Measurements from ENCODE around the gene COL8A2.

COL8A2 gene

GRCh38 chr1:36098650-36099365 is 26.2 kb downstream of the COL8A2 start:
- in situ Hi-C loops (cut with HindIII; ENCODE audit: low pct_ligation_motif_present, low pct_unique_long_range_greater_than_20kb, low sequenced_read_pairs) = no loop called here
- no peak for DNase-seq

- DNase-seq = no peak
- in situ Hi-C loops (cut with HindIII; ENCODE audit: low pct_ligation_motif_present, low pct_unique_long_range_greater_than_20kb, low sequenced_read_pairs) = no loop called here
Measured at GRCh38 chr1:36097693-36098585, 27.1 kb downstream of the COL8A2 start.

- DNase-seq = peak; percentile 37
- in situ Hi-C loops (cut with HindIII; ENCODE audit: low pct_ligation_motif_present, low pct_unique_long_range_greater_than_20kb, low sequenced_read_pairs) = no loop called here
Measured at GRCh38 chr1:36096500-36097432, 28.3 kb downstream of the COL8A2 start.

GRCh38 chr1:36095760-36096405 is 29.1 kb downstream of the COL8A2 start:
- in situ Hi-C loops (cut with HindIII; ENCODE audit: low pct_ligation_motif_present, low pct_unique_long_range_greater_than_20kb, low sequenced_read_pairs) = no loop called here
- DNase-seq = no peak

- in situ Hi-C loops (cut with HindIII; ENCODE audit: low pct_ligation_motif_present, low pct_unique_long_range_greater_than_20kb, low sequenced_read_pairs) = no loop called here
Measured at GRCh38 chr1:36094621-36095061, 30.4 kb downstream of the COL8A2 start.

GRCh38 chr1:36093929-36094328 is 31.1 kb downstream of the COL8A2 start:
- no peak for DNase-seq
- in situ Hi-C loops (cut with HindIII; ENCODE audit: low pct_ligation_motif_present, low pct_unique_long_range_greater_than_20kb, low sequenced_read_pairs) = no loop called here

More at GRCh38 chr1:36094621-36095061, 30.4 kb downstream of the COL8A2 start:
- DNase-seq = no peak

- in situ Hi-C loops (cut with HindIII; ENCODE audit: low pct_ligation_motif_present, low pct_unique_long_range_greater_than_20kb, low sequenced_read_pairs) = no loop called here
- DNase-seq = no peak
Measured at GRCh38 chr1:36093226-36093625, 31.8 kb downstream of the COL8A2 start.

- no peak for DNase-seq
- in situ Hi-C loops (cut with HindIII; ENCODE audit: low pct_ligation_motif_present, low pct_unique_long_range_greater_than_20kb, low sequenced_read_pairs) = no loop called here
Measured at GRCh38 chr1:36092798-36093185, 32.2 kb downstream of the COL8A2 start.

GRCh38 chr1:36092166-36092797 is 32.7 kb downstream of the COL8A2 start:
- in situ Hi-C loops (cut with HindIII; ENCODE audit: low pct_ligation_motif_present, low pct_unique_long_range_greater_than_20kb, low sequenced_read_pairs) = no loop called here
- DNase-seq = no peak

GRCh38 chr1:36091698-36092097 is 33.3 kb downstream of the COL8A2 start:
- DNase-seq = no peak
- in situ Hi-C loops (cut with HindIII; ENCODE audit: low pct_ligation_motif_present, low pct_unique_long_range_greater_than_20kb, low sequenced_read_pairs) = no loop called here

- in situ Hi-C loops (cut with HindIII; ENCODE audit: low pct_ligation_motif_present, low pct_unique_long_range_greater_than_20kb, low sequenced_read_pairs) = no loop called here
- no peak for DNase-seq
Measured at GRCh38 chr1:36091141-36091540, 33.9 kb downstream of the COL8A2 start.

GRCh38 chr1:36089393-36090121 is 35.5 kb downstream of the COL8A2 start:
- peak; percentile 70 for DNase-seq
- in situ Hi-C loops (cut with HindIII; ENCODE audit: low pct_ligation_motif_present, low pct_unique_long_range_greater_than_20kb, low sequenced_read_pairs) = no loop called here

- in situ Hi-C loops (cut with HindIII; ENCODE audit: low pct_ligation_motif_present, low pct_unique_long_range_greater_than_20kb, low sequenced_read_pairs) = no loop called here
- peak; percentile 87 for DNase-seq
Measured at GRCh38 chr1:36088577-36089392, 36.2 kb downstream of the COL8A2 start, which contains the start of gene ADPRS. Gene ADPRS (plus strand): TSS chr1:36088892. CDS start chr1:36088905, 13 bp downstream.

GRCh38 chr1:36088265-36088576 is 36.8 kb downstream of the COL8A2 start:
- in situ Hi-C loops (cut with HindIII; ENCODE audit: low pct_ligation_motif_present, low pct_unique_long_range_greater_than_20kb, low sequenced_read_pairs) = no loop called here
- no peak for DNase-seq

GRCh38 chr1:36087233-36088123 is 37.5 kb downstream of the COL8A2 start:
- DNase-seq = no peak
- in situ Hi-C loops (cut with HindIII; ENCODE audit: low pct_ligation_motif_present, low pct_unique_long_range_greater_than_20kb, low sequenced_read_pairs) = no loop called here

Measured in ACHN (cell line).